ENCODE measurements around the gene FBXO31. TPM values are rescaled to one million over a fixed set of nuclear protein-coding genes. Genes with fewer than 3 reads are reported as not detected.

FBXO31 gene
- total and polyA plus RNA-seq, 2 donors (not counting 3 experiments of a cell fraction or from before 2014, with no cell fraction given): 17.1 to 31.8 TPM

DNA sequence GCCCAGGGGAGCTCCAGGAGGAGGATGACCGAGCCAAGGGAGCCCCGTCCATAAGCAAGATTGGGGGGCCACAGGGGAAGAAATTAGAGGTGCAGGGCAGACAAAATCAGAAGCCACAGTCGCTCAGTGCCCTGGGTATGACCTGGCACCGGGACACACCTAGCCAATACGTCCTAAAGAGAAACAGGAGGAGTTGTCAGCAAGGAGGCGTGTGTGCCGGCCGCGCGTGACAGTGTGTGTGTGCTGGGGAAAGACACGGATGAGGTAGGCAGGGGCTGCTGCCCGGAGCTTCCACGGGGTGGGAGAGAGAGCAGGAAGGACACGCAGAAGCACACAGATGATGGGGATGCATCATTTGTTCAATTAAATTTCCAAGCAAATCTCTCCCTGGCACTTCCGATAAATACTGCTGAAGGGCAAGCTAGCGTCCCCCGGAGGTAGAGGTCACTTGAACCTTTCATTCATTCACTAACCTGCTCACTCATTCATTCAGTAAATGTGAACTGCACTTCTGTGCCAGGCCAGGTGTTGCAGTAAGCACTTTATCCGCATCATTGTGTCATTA lies 104.4 kb downstream of the FBXO31 start:
- TF ChIP-seq MAX (IDR thresholded peaks at IDR 0.05; ENCODE audit: insufficient read depth, insufficient read length): no peak
- no peak for TF ChIP-seq FOS (IDR thresholded peaks at IDR 0.05; ENCODE audit: borderline replicate concordance, insufficient read depth, low read length)
- no peak for TF ChIP-seq MYC (IDR thresholded peaks at IDR 0.05; ENCODE audit: low read depth, low read length)
- no peak for TF ChIP-seq JUN (IDR thresholded peaks at IDR 0.05; ENCODE audit: borderline replicate concordance, insufficient read depth, insufficient read length, low read depth)
- TF ChIP-seq POLR2A (IDR thresholded peaks at IDR 0.05; ENCODE audit: low read depth, low read length): no peak
- TF ChIP-seq, protein P1, sequence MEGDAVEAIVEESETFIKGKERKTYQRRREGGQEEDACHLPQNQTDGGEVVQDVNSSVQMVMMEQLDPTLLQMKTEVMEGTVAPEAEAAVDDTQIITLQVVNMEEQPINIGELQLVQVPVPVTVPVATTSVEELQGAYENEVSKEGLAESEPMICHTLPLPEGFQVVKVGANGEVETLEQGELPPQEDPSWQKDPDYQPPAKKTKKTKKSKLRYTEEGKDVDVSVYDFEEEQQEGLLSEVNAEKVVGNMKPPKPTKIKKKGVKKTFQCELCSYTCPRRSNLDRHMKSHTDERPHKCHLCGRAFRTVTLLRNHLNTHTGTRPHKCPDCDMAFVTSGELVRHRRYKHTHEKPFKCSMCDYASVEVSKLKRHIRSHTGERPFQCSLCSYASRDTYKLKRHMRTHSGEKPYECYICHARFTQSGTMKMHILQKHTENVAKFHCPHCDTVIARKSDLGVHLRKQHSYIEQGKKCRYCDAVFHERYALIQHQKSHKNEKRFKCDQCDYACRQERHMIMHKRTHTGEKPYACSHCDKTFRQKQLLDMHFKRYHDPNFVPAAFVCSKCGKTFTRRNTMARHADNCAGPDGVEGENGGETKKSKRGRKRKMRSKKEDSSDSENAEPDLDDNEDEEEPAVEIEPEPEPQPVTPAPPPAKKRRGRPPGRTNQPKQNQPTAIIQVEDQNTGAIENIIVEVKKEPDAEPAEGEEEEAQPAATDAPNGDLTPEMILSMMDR (IDR thresholded peaks at IDR 0.05; ENCODE audit: extremely low read depth in 1 of 2, insufficient read depth in 1 of 2, low read depth in 1 of 2, low read length in 2 of 2): no peak
- no peak for TF ChIP-seq POLR2AphosphoS5 (IDR thresholded peaks at IDR 0.05; ENCODE audit: insufficient read depth, low read depth, low read length)
- no peak for TF ChIP-seq GATA2 (IDR thresholded peaks at IDR 0.05; ENCODE audit: insufficient read depth, insufficient read length, low read depth, low read length)
- no peak for TF ChIP-seq EZH2 (IDR thresholded peaks at IDR 0.05; ENCODE audit: borderline replicate concordance, low read depth, low read length, severe bottlenecking)
- no peak overlapping the region for H2AFZ ChIP-seq (ENCODE audit: low read depth, low read length)
- no peaks in the 10 kb centered on the region for H3K9me1 ChIP-seq (replicated peaks; ENCODE audit: control insufficient read depth, extremely low read depth, insufficient read depth, low read length)
- dilution Hi-C loops (cut with MboI; ENCODE audit: extremely low pct_ligation_motif_present, low sequenced_read_pairs) (no loop called here), intact Hi-C loops (cut with micrococcal nuclease) (loop anchor here (2.0 to 10.0 kb wide), 4 partner anchors 92 to 514 kb away; no protein-coding TSS in a partner anchor)
- H3K79me2 ChIP-seq (ENCODE audit: control insufficient read depth, insufficient read depth, low read length): no peaks in the 10 kb centered on the region
- H3K36me3 ChIP-seq (ENCODE audit: control insufficient read depth in 2 of 2, extremely low read depth in 1 of 2, insufficient read depth in 2 of 2, low read length in 2 of 2): no peaks in the 10 kb centered on the region
- H3K27me3 ChIP-seq (ENCODE audit: control insufficient read depth in 2 of 2, insufficient read depth in 2 of 2, low read length in 2 of 2): no peaks in the 10 kb centered on the region
- no peak overlapping the region for H3K4me2 ChIP-seq (ENCODE audit: insufficient read depth, low read length)
- no peaks in the 10 kb centered on the region for H3K9me3 ChIP-seq (replicated peaks; ENCODE audit: control insufficient read depth, insufficient read depth, low read length)
- FAIRE-seq (no peak), DNase-seq (ENCODE audit: low read depth, low spot score) (no peak)
- POLR2A ChIA-PET: no interaction called here
- no peak overlapping the region for H3K4me3 ChIP-seq (replicated peaks in 1 of 3; ENCODE audit: insufficient read depth in 1 of 3, low read depth in 1 of 3, low read length in 3 of 3)
- H4K20me1 ChIP-seq (replicated peaks; ENCODE audit: control insufficient read depth, extremely low read depth, insufficient read depth, low read length): no peaks in the 10 kb centered on the region
- CTCF ChIA-PET: interaction anchor here (0.6 to 7.2 kb wide), 61 partner anchors 9 to 1206 kb away, joined by 3 to 108 read pairs (median 4); partner anchors contain the start of gene FOXC2
- H3K4me1 ChIP-seq (ENCODE audit: control insufficient read depth, extremely low read depth, insufficient read depth, low read length): peaks cover 4% of the 10 kb centered on the region
- H3K9ac ChIP-seq (replicated peaks; ENCODE audit: extremely low read depth, insufficient read depth, low read length): no peak overlapping the region
- H3K27ac ChIP-seq (ENCODE audit: insufficient read depth, low read depth, low read length): no peak overlapping the region
- BruUV-seq (replicated peaks): no TSS peak

All from endothelial cell of umbilical vein (primary cell).